Measurements from ENCODE around the gene RND1.
A peak's percentile ranks its signal among the peaks of the same experiment; 100 is the strongest.

RND1 gene

DNA sequence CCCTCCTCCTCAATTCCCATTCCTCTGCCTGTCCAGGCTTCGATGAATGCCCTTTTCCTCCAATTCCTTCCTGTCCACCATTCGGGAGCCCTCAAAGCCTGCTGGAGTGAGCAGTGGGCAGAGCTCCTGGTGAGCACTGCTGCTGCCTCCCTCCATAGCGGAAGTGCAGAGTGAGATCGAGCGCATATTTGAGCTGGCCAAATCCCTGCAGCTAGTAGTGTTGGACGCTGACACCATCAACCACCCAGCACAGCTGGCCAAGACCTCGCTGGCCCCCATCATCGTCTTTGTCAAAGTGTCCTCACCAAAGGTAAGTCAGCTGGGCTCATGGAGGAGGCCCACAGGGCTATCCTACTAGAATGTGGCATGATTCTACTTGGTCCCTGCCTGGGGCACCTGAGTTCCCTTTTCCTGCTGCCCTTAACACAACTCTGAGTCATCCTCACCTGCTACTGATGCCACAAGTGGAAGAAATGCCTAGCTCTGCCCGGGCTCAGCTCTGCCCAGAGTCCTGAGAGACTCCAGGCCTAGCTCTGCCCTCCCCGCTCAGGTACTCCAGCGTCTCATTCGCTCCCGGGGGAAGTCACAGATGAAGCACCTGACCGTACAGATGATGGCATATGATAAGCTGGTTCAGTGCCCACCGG, 39.3 kb downstream of the RND1 start:
- DNase-seq = no peak

DNA sequence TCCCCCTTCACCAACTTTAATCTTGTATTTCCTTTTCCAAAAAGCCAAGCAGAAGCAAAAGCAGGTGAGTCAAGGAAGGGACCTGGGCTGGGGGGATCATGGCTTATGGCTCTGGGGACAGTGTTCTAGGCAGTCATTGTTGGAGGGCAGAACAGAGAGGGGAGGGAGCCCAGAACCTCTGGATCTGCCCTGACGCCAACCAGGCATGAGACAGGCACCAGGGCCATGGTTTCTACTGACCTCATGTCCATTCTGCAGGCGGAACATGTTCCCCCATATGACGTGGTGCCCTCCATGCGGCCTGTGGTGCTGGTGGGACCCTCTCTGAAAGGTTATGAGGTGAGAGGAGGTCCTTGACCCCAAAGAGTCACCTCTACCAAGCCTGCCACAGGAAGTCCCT, 40.8 kb downstream of the RND1 start:
- no peak for DNase-seq

DNA sequence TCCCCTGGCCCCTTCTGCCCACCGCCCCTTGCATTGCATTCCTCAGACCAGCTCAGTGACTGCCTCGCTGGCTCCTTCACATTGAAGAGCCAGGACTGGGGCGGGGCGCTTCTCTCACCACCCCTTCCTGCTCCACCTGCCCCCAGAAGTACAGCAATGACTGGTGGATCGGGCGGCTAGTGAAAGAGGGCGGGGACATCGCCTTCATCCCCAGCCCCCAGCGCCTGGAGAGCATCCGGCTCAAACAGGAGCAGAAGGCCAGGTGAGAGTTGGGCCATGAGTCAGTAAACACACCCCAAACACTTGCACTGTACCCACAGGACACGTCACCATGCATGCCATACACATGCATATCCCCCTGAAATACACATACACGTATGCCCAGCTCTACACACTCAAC, 41.6 kb downstream of the RND1 start:
- DNase-seq = peak; percentile 19

- DNase-seq = no peak
Measured at GRCh38 chr12:48823281-48823680, 42.4 kb downstream of the RND1 start.

GRCh38 chr12:48822711-48823110, 43.0 kb downstream of the RND1 start:
- DNase-seq = no peak

GRCh38 chr12:48822139-48822538, 43.5 kb downstream of the RND1 start:
- DNase-seq = no peak

DNA sequence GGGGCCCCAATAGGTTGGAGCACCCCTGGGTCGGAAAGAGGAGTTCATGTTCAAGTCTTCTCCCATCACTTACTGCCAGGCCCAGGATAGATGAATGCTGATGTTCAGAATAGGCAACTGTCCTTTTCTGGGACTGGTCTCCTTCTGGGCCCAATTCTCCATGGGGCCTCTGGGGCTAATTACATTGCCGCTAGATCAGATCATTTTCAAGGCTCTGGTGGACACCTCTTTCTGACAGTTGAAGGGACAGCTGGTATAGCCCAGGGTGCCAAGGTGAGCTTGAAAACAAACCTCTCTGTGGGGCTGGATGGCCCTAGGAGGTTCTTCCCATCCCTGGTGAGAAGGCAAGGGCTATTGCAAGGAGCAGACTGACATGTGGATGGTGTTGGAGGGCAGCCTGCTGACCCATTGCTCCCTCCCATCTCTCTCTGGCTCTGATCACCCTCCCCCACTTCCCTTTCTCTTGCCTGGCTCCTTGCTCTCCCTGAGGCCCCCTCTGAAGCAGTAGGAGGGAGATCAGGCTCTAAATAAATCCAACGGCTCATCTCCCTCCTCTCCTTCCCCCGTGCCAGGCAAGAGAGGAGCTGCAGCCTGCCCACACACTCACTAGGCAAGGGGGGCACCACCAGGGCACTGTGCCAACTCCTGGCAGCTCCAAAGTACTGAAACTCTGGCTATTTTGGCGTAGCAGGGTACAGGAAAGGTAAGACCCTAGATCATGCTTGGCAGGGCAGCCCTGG, 45.5 kb downstream of the RND1 start:
- DNase-seq = no peak

- peak; percentile 29 for DNase-seq
Measured at GRCh38 chr12:48818831-48819590, 46.7 kb downstream of the RND1 start.

DNA sequence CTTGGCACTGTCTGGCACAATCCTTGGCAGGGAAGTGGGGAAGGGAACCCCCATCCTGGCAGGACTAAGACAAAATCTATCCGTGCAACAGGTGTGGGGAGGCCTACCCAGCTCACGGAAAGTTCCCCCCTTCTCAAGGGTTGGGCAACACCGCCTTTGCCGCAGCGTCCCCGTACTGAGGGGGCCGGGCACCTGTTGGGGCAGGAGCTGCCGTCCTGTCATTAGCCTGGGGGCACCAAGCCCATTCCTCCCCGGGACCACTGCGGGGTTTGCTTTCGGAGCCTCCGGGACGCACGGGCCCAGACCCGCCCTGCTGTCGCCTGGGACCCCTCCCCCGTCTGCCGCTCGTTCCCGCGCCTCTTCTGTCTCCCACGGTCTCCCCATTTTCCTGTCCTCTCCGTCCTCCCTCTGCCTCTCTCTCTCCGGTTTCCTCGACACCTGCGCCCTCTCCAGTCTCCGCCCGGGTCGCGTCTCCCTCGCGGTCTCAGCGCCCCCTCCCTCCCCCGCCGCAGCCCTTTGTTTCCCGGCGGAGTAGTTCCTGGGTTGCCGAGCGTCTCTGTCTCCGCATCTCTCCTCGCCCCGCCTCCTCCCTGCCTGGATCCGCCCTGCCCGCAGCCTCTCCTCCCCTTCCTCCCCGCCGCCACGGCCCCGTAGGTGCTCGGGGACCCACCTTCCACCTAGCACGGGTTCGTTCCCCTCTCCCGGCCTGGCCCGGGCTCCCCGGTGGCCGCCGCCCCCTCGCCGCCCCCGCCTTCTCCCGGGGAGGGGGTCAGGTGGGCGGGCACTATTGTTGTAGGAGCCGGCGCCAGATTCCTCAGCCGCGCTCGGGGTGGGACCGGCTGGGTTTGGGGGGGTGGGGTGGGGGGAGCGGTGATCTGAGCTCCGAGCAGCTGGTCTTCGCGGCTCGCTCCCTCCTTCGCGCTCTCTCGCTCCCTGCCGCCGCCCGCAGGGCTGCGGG, 47.5 kb downstream of the RND1 start, which contains the start of gene CACNB3:
TSS of gene CACNB3 (plus strand) at position 624 of the 958 bp plus-strand sequence. CDS start 434 bp downstream, outside the sequence.
- peak; percentile 79 for DNase-seq

DNA sequence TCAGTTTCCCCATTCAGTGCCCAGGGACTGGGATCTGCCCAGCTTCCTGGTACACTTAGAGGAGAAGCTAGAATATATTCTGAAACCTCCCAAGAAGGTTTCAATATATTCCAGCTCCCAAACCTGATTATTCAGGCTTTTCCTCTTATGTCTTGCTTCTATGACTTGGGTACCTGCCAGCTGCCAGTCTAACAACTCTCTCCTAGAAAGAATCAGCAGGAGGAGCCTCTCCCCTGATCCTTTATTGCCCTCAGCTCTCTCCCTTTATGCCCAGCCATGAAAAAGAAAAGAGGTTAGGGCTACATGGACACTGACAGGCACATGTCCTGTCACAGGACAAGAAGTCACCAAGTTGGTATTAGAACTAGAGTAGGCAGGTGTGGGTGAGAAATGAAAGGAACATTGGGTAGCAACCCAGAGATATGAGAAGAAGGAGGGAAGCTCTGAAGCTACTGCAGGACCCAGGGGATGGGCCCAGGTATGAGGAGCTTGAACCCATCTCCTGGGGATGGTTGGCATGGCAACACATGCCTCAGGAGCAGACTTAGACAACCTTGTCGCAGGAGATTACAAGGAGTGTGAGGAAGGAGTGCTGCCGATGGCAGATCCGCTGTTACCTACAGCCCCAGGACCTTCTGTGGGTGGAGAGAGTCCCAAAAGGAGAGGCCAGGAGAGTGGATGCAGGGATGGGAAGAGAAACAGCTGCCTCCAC, 49.4 kb downstream of the RND1 start:
- DNase-seq = no peak

- DNase-seq = no peak
Measured at GRCh38 chr12:48815126-48816110, 50.3 kb downstream of the RND1 start.

- DNase-seq = peak; percentile 65
Measured at GRCh38 chr12:48814262-48815125, 51.2 kb downstream of the RND1 start.

DNA sequence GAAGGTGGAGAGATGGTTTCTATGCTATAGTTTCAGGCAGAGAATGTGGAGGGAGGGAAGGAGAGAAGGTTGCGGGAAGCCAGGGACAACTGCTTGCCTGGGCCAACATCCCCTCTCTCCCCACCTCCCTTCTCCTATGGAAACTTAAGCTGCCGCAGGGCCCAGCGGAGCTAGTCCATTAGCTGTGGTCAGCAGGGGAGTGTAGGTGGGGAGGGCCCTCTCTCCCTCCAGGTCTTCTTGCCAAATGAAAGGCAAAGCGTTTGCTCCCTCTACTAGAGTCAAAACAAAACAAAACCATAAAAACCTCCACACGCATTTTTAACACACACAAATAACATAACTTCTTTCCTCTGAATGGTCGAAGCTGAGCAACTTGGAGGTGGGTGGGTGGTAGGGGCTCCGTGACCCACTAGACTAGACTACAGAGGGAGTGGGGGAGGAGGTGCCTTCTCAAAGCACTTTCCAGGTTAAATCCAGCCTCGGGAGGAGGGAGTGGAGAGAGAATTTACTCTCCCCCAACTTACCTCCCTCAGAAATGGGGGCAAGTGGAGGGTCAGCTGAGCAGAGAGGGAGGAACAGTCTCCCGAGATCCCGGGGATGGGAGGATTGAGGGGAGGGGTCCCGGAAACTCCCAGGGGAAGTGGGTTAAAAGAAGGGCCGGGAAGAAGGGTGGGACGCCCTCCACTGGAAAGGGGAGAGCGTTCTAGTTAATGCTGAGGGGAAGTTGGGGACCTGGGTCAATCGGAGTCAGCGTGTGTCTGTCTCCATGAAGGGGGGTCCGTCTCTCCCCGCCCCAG, 52.0 kb downstream of the RND1 start:
- no peak for DNase-seq

- DNase-seq = no peak
Measured at GRCh38 chr12:48812389-48812788, 53.3 kb downstream of the RND1 start.

DNA sequence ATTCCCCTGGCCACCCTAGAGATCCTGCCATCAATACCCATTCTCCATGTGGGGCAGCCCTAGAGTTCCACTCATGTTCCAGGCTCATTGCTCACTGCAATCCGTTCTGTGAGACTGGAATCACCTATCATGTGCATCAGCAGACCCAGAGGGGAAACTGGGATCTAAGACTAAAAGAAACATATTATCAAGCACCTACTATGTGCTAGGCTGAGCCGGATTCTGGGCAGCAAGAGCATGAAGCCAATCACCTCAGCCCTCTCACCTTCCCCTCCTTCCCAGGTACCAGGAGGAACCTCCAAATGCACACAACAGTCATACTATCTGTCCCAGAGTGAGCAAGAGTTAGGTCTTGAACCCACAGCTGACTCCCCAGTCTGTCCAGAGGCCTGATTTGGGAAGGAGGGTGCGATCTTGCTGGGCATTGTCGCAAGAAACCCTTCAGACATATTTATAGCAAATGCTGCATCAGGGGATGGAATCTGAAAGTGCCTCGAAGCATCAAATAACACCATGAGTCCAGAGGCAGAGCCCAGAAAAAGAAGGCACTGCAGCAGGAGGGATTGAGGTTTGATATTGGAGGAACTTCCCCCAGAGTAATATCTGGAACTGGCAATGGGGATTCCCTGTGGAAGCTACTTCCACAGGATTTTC, 54.1 kb downstream of the RND1 start:
- DNase-seq = no peak

DNA sequence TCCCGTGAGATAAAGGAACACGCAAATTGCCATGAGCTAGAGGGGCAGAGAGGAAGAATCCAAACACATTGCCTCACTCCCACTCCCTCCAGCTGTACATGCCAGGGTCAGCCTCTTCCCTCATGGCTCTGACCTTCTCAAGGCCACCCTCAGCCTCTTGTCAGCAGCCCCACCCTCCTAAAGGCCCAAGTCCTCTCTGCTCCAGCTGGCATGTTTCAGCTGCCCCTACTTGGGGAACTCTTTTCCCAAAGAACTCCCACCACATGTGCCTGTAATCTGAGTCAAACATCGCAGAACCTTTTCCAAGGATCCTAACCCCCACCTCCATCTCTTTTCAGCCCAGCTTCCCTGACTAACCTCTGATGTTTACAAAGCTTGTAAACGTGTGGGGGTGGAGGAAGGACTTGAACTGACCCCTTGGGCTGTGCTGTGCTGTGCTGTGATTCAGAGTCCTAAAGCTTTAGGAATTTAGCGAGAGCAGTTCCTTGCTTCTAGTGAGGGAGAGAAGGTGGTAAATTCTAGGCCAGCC, 54.7 kb downstream of the RND1 start:
- no peak for DNase-seq

- DNase-seq = no peak
Measured at GRCh38 chr12:48807981-48808380, 57.7 kb downstream of the RND1 start.
